GM23338 (cell line): ENCODE results near the gene SCRT2. TPM values are rescaled to one million over a fixed set of nuclear protein-coding genes. Genes with fewer than 3 reads are reported as not detected.

Experiments used
- ATAC-seq: fragments of 200-7000 bp; cut with Tn5 transposase; 3 replicates; pipeline ENCODE4 v1.9.1; 2020
- DNase-seq: peaks from one replicate; pipeline ENCODE4 v3.0.0-alpha.2; 2015; ENCODE audit warnings: low spot score
- H2AFZ ChIP-seq: fragments of 200-600 bp; sonication (generic); 2 replicates; pipeline ENCODE4 v1.8.0; 2016; ENCODE audit warnings: antibody characterized with exemption, mild to moderate bottlenecking, moderate library complexity
- H3F3A ChIP-seq: fragments of 200-600 bp; sonication (generic); replicated peaks from 2 replicates; pipeline ENCODE4 v1.8.0; 2017; ENCODE audit warnings: antibody characterized with exemption, mixed run types, low read depth
- H3K27ac ChIP-seq: fragments of 200-600 bp; sonication (generic); 2 replicates; pipeline ENCODE4 v1.6.1; 2016; ENCODE audit warnings: low read depth
- H3K27me3 ChIP-seq: fragments of 200-600 bp; sonication (generic); 2 replicates; pipeline ENCODE4 v1.8.0; 2016; ENCODE audit warnings: mild to moderate bottlenecking, mixed run types, moderate library complexity; ENCODE audit not compliant: insufficient read depth
- H3K36me3 ChIP-seq: fragments of 200-600 bp; sonication (generic); 2 replicates; pipeline ENCODE4 v1.8.0; 2016; ENCODE audit warnings: mild to moderate bottlenecking; ENCODE audit not compliant: insufficient read depth
- H3K4me1 ChIP-seq: fragments of 200-600 bp; sonication (generic); 2 replicates; pipeline ENCODE4 v1.8.0; 2016; ENCODE audit warnings: mild to moderate bottlenecking, moderate library complexity; ENCODE audit not compliant: insufficient read depth
- H3K4me2 ChIP-seq: fragments of 200-600 bp; sonication (generic); 2 replicates; pipeline ENCODE4 v1.7.1; 2017; ENCODE audit warnings: mixed run types
- H3K4me3 ChIP-seq: fragments of 200-600 bp; sonication (generic); 2 replicates; pipeline ENCODE4 v1.6.1; 2016; ENCODE audit warnings: mixed run types
- H3K79me2 ChIP-seq: fragments of 200-600 bp; sonication (generic); replicated peaks from 2 replicates; pipeline ENCODE4 v1.8.0; 2017; ENCODE audit warnings: mild to moderate bottlenecking; ENCODE audit not compliant: insufficient read depth
- H3K9me2 ChIP-seq: fragments of 200-600 bp; sonication (generic); 2 replicates; pipeline ENCODE4 v1.8.0; 2017; ENCODE audit not compliant: insufficient read depth
- H4K20me1 ChIP-seq: fragments of 200-600 bp; sonication (generic); replicated peaks from 2 replicates; pipeline ENCODE4 v1.8.0; 2017; ENCODE audit warnings: mild to moderate bottlenecking; ENCODE audit not compliant: insufficient read depth
- H3K27ac Mint-ChIP-seq: 2 replicates; pipeline ENCODE4 v1.8.0; 2020; ENCODE audit warnings: inconsistent platforms, mild to moderate bottlenecking, moderate library complexity, mixed read lengths
- H3K27me3 Mint-ChIP-seq: 3 replicates; pipeline ENCODE4 v1.8.0; 2022; ENCODE audit warnings: low read depth, mild to moderate bottlenecking, moderate library complexity, mixed read lengths, inconsistent platforms; ENCODE audit not compliant: insufficient read depth, poor library complexity
- H3K36me3 Mint-ChIP-seq: 3 replicates; pipeline ENCODE4 v1.8.0; 2021; ENCODE audit warnings: low read depth, mild to moderate bottlenecking, inconsistent platforms, moderate library complexity, mixed read lengths
- H3K4me1 Mint-ChIP-seq: 3 replicates; pipeline ENCODE4 v1.8.0; 2020; ENCODE audit warnings: mild to moderate bottlenecking, inconsistent platforms, mixed read lengths
- H3K4me3 Mint-ChIP-seq: 3 replicates; pipeline ENCODE4 v1.8.0; 2021; ENCODE audit warnings: moderate library complexity, mild to moderate bottlenecking, inconsistent platforms, mixed read lengths
- H3K9me3 Mint-ChIP-seq: 3 replicates; pipeline ENCODE4 v1.8.0; 2020; ENCODE audit warnings: moderate library complexity, mild to moderate bottlenecking, inconsistent platforms, mixed read lengths
- CTCF ChIP-seq, 2 experiments: fragments of 200-600 bp in 1 of 2; sonication (generic) in 1 of 2; conservative IDR thresholded peaks; 2 replicates each; pipeline versions ENCODE4 v1.5.1 to v1.6.1; 2016 to 2017; ENCODE audit warnings: antibody characterized with exemption in 2 of 2, low read depth in 2 of 2, mild to moderate bottlenecking in 2 of 2, moderate library complexity in 1 of 2
- EZH2 ChIP-seq: fragments of 200-600 bp; sonication (generic); IDR thresholded peaks from one replicate; pipeline ENCODE4 v1.8.0; 2017; ENCODE audit warnings: antibody characterized with exemption, mild to moderate bottlenecking, low read depth; ENCODE audit not compliant: unreplicated experiment
- NANOG ChIP-seq: IDR thresholded peaks from 2 replicates; pipeline ENCODE4 v1.6.1; 2016; ENCODE audit warnings: antibody characterized with exemption, borderline replicate concordance
- POLR2AphosphoS5 ChIP-seq: IDR thresholded peaks from 2 replicates; pipeline ENCODE4 v1.6.1; 2016; ENCODE audit warnings: antibody characterized with exemption, low read depth
- STAT1 ChIP-seq: IDR thresholded peaks from one replicate; pipeline ENCODE4 v1.6.1; 2016; ENCODE audit warnings: antibody characterized with exemption; ENCODE audit not compliant: unreplicated experiment
- ZNF114 ChIP-seq: fragments of 250-450 bp; sonication (Bioruptor Pico); IDR thresholded peaks from 2 replicates; pipeline ENCODE4 v1.5.0; 2020; ENCODE audit warnings: mild to moderate bottlenecking, moderate library complexity
- polyA plus RNA-seq: library from polyadenylated mRNA; unstranded; fragments of >200 nt; fragmentation: Nextera tagmentation; extraction: Ambion mirVana; gene quantifications from 2 replicates; pipeline ENCODE4 v1.2.1, GENCODE V29; 2016
- total RNA-seq: library from RNA; depleted of rRNA; stranded (reverse); fragments of >200 nt; shearing (Covaris generic); gene quantifications from 2 replicates; pipeline ENCODE4 v1.2.3, GENCODE V29; 2014
- TF ChIP-seq, protein P1 (sequence below): fragments of 250-450 bp; sonication (Bioruptor Pico); IDR thresholded peaks from 2 replicates; pipeline ENCODE4 v1.5.0; 2020; ENCODE audit warnings: mild to moderate bottlenecking, moderate library complexity

Gene SCRT2
- total and polyA plus RNA-seq, 2 experiments from 2014 or later, result 0.31 TPM; not detected in 1

GRCh38 chr20:709991-710779 lies 34.6 kb upstream of the SCRT2 start:
- H3K4me2 ChIP-seq, result peak overlapping the region; percentile 90

More at GRCh38 chr20:709991-710779, 34.6 kb upstream of the SCRT2 start:
- peaks cover 43% of the 10 kb centered on the region for H3K27me3 ChIP-seq
- H3K4me1 ChIP-seq, result peaks cover 13% of the 10 kb centered on the region; the same call in 1 of the 2 replicates
- H3K27ac Mint-ChIP-seq, result no peak overlapping the region
- H3K27ac ChIP-seq, result no peak overlapping the region
- DNase-seq (peak; percentile 70), ATAC-seq (peak; percentile 84)
- H3K36me3 ChIP-seq, result no peaks in the 10 kb centered on the region
- peak overlapping the region; percentile 79 for H3K4me3 Mint-ChIP-seq
- H3K79me2 ChIP-seq, result no peaks in the 10 kb centered on the region
- H3K4me1 Mint-ChIP-seq, result peaks cover 30% of the 10 kb centered on the region
- peak overlapping the region; percentile 65 for H3K4me3 ChIP-seq
- H3F3A ChIP-seq, result no peaks in the 10 kb centered on the region
- peaks cover 25% of the 10 kb centered on the region for H3K27me3 Mint-ChIP-seq
- peaks cover 27% of the 10 kb centered on the region for H3K9me3 Mint-ChIP-seq
- H3K9me2 ChIP-seq, result no peaks in the 10 kb centered on the region
- no peak for TF ChIP-seq EZH2
- no peak for TF ChIP-seq STAT1
- no peak for TF ChIP-seq NANOG
- TF ChIP-seq, protein P1, sequence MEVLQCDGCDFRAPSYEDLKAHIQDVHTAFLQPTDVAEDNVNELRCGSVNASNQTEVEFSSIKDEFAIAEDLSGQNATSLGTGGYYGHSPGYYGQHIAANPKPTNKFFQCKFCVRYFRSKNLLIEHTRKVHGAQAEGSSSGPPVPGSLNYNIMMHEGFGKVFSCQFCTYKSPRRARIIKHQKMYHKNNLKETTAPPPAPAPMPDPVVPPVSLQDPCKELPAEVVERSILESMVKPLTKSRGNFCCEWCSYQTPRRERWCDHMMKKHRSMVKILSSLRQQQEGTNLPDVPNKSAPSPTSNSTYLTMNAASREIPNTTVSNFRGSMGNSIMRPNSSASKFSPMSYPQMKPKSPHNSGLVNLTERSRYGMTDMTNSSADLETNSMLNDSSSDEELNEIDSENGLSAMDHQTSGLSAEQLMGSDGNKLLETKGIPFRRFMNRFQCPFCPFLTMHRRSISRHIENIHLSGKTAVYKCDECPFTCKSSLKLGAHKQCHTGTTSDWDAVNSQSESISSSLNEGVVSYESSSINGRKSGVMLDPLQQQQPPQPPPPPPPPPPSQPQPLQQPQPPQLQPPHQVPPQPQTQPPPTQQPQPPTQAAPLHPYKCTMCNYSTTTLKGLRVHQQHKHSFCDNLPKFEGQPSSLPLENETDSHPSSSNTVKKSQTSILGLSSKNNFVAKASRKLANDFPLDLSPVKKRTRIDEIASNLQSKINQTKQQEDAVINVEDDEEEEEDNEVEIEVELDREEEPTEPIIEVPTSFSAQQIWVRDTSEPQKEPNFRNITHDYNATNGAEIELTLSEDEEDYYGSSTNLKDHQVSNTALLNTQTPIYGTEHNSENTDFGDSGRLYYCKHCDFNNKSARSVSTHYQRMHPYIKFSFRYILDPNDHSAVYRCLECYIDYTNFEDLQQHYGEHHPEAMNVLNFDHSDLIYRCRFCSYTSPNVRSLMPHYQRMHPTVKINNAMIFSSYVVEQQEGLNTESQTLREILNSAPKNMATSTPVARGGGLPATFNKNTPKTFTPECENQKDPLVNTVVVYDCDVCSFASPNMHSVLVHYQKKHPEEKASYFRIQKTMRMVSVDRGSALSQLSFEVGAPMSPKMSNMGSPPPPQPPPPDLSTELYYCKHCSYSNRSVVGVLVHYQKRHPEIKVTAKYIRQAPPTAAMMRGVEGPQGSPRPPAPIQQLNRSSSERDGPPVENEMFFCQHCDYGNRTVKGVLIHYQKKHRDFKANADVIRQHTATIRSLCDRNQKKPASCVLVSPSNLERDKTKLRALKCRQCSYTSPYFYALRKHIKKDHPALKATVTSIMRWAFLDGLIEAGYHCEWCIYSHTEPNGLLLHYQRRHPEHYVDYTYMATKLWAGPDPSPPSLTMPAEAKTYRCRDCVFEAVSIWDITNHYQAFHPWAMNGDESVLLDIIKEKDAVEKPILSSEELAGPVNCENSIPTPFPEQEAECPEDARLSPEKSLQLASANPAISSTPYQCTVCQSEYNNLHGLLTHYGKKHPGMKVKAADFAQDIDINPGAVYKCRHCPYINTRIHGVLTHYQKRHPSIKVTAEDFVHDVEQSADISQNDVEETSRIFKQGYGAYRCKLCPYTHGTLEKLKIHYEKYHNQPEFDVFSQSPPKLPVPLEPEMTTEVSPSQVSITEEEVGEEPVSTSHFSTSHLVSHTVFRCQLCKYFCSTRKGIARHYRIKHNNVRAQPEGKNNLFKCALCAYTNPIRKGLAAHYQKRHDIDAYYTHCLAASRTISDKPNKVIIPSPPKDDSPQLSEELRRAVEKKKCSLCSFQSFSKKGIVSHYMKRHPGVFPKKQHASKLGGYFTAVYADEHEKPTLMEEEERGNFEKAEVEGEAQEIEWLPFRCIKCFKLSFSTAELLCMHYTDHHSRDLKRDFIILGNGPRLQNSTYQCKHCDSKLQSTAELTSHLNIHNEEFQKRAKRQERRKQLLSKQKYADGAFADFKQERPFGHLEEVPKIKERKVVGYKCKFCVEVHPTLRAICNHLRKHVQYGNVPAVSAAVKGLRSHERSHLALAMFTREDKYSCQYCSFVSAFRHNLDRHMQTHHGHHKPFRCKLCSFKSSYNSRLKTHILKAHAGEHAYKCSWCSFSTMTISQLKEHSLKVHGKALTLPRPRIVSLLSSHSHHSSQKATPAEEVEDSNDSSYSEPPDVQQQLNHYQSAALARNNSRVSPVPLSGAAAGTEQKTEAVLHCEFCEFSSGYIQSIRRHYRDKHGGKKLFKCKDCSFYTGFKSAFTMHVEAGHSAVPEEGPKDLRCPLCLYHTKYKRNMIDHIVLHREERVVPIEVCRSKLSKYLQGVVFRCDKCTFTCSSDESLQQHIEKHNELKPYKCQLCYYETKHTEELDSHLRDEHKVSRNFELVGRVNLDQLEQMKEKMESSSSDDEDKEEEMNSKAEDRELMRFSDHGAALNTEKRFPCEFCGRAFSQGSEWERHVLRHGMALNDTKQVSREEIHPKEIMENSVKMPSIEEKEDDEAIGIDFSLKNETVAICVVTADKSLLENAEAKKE (CRISPR knock-in tag), result no peak
- no peak for TF ChIP-seq POLR2AphosphoS5
- no peak for TF ChIP-seq CTCF (conservative IDR thresholded peaks at IDR 0.05; ENCODE audit: low read depth in 2 of 2)
- no peak for TF ChIP-seq ZNF114
- H2AFZ ChIP-seq, result peak overlapping the region; percentile 90
- H4K20me1 ChIP-seq, result no peaks in the 10 kb centered on the region
- H3K36me3 Mint-ChIP-seq, result peaks cover 15% of the 10 kb centered on the region
